ENCODE measurements around the gene MAP1LC3A.
"Not testable (repeated sequence)": the region's sequence is repeated elsewhere in the genome, so short reads cannot be mapped to it uniquely, and the experiment has no call there.

Gene MAP1LC3A

DNA sequence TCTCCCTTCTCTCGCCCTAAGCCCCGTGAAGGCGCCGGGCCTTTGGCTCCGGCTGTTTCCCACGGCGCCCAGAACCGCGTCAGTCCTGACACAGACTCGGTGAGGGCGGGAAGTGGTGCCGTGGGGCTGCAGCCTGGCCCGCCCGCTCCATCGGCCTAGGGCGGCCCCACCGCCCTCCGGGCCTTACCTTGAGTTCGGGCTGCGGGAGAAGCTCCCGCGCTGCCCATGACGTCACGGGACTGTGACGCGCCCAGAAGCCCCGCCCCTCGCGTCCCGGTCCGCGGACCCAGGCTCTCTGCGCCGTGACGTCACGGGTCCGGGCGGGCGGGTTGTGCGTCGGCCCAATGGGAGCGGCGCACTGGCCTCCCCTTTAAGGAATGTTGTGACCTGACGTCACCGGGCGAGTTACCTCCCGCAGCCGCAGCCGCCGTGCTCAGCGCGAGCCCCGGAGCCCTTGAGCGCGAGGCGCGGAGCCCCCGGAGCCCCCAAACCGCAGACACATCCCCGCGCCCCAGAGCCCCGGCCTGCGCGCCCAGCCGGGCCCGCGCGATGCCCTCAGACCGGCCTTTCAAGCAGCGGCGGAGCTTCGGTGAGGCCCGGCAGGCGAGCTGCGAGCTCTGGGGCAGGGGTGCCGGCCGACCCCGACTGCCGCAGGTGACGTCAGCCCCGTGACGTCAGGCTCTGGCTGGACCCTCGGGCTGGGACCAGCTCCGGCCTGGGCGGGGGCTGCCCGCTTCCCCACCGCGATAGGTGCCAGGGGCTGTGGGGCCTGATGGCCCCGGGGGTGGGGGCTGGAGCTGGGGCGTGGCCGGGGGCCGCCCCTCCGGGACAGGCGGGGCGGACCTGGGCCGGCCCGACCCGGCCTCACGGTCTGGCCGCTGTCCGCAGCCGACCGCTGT is at the start of gene MAP1LC3A:
MAP1LC3A (plus strand) TSS at position 399 of the 899 bp plus-strand sequence; CDS start at position 550, 151 bp downstream.
- peak; percentile 97 for DNase-seq

DNA sequence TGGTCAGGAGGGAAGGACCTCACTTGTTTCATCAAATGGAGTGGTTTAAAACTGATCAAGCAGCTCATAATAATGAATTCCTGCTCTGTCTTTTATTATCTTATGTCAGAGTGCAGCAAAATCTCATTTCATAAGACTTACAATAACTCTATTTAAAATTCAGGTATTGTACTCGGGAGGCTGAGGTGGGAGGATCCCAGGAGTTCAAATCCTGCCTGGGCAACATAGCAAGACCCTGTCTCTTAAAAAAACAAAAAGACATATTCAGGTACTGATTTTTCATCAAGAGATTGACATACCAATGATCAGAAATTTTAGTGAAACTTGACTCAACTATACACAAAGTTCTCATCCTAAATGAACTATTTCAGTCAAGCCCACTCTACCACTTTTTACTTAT is 47.9 kb upstream of the MAP1LC3A start:
- no peak for DNase-seq

DNA sequence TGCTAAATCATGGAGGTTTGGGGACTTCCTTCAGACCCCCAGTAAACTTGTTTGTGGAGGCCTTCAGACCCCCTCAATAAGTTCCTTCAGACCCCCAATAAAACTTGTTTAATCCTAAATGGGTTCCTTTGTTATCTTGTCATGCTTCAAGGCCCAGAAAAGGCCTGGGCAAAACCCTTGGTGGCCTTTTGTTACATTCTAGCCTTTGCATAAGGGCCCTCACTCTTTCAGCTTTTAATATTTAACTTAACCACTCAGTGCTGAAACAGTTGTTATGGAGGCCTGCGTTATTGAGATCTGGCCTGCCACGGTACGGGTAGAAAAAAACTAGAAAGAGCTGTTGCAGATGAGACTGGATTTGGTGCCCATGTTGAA is 46.6 kb upstream of the MAP1LC3A start:
- DNase-seq, result no peak

DNA sequence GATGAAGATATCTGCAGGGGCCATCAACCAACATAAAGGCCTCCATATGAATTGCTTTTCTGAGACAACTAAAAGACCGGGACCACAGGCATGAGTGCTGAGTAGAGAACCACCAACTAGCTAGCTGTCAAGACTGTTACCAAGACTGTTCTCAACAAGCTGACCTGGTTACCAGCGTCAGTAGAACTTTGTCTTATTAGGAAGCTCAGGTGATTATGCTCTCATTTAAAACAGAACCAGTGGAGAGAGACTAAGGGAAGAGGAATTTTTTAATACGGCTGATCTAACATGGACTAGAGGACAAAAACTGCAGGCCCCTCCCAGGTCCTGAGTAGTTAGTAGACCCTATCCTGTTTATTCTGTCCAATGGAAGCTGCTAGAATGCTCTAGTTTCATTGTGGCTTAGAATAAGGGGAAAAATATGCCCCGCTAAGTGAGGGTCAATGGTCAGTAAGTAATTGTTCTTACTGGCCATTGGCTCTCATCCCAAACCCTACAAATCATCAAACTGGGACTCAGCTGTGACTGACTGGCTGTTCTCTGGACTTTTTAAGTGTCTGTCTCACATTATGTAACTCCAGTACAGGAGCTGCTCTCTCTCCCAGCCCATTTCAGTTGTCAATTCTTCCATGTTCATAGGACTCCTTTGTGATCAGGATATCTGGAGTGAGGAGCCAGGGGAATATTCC is 46.1 kb upstream of the MAP1LC3A start:
- DNase-seq, result no peak

DNA sequence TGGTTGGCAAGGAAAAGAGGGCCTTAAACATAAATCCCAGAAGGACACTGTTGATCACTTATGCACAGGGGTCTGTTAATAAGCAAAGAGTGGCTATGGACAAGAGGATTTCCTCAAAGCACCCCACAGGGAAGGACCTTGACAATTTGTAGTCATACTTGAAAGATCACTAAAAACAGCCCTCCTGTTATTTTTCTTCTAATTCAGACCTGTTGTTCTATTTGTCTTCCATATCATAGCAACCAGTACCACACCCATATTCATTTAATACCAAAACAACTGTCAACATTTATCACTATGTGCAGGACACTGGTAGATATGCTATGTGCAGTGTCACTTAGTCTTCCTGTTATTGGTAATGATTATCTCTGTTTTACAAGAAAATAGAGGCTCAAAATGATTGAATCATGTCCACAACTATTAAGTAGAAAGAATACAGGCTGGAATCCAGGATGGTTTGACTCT is 45.5 kb upstream of the MAP1LC3A start:
- peak; percentile 9 for DNase-seq

DNA sequence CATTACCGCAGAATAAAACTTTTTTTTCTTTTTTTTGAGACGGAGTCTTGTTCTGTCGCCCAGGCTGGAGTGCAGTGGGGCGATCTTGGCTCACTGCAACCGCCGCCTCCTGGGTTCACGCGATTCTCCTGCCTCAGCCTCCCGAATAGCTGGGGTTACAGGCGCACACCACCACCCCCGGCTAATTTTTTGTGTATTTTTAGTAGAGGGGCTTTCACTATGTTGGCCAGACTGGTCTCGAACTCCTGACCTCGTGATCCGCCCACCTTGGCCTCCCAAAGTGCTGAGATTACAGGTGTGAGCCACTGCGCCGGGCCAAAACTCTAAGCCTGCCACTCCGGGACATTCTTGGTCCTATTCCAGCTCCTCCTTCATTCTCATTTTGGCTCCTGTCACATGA is 44.5 kb upstream of the MAP1LC3A start:
- DNase-seq, result not testable (repeated sequence)

DNA sequence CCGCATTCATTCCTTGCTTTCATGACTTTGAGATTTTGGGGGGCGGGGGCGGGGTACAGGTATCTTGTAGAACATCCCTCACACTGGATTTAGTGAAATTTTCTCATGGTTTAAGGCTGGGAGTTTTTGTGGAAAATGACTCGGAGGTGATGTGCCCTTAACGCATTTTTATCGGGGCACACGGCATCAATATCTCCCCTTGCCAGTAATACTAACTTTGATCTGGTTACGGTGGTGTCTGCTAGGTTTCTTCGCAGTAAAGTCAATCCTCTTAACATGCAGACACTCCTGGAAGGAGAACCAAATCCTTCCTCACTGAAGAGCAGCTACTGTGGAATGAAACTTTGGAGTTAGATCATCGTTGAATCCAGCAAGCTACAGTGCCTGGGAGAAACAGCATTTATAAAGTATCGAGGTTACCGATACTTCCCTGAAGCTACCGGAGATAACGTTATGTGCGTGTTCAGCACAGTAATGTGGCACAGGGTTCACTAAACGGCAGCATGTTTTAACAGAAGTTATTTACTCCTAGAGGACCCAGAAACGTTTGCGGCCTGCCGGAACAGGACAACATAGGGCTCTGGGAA is 43.5 kb upstream of the MAP1LC3A start:
- DNase-seq, result peak; percentile 8

DNA sequence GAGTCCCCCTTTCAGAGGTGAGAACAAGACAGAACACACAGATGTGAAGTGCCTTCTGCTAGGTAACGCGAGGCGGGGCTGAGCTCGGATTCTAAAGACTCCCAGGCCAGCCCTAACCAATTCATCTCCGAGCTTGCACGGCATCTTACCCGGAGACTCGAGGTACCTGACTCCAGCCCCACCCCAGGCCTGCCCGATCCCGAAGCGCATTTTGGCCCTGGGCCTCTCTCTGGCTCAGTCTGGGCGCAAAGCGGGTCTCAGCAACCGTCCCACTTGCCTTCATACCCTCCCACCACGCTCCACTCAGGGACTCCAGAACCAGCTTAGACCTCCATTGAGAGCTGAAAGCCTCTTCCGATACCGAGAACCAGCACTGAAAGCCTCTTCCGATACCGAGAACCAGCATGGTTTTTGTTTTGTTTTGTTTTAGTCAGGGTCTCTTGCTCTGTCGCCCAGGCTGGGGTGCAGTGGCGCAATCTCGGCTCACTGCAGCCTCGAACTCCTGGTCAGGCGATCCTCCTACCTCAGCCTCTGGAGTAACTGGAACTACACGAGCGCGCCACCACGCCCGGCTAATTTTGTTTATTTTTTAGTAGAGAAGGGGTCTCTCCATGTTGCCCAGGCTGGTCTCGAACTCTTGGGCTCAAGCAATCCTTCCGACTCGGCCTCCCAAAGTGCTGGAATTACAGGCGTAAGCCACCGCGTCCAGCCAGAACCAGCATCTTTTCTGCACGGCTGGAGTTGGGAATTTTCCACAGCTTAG is 42.9 kb upstream of the MAP1LC3A start:
- DNase-seq, result peak; percentile 77

DNA sequence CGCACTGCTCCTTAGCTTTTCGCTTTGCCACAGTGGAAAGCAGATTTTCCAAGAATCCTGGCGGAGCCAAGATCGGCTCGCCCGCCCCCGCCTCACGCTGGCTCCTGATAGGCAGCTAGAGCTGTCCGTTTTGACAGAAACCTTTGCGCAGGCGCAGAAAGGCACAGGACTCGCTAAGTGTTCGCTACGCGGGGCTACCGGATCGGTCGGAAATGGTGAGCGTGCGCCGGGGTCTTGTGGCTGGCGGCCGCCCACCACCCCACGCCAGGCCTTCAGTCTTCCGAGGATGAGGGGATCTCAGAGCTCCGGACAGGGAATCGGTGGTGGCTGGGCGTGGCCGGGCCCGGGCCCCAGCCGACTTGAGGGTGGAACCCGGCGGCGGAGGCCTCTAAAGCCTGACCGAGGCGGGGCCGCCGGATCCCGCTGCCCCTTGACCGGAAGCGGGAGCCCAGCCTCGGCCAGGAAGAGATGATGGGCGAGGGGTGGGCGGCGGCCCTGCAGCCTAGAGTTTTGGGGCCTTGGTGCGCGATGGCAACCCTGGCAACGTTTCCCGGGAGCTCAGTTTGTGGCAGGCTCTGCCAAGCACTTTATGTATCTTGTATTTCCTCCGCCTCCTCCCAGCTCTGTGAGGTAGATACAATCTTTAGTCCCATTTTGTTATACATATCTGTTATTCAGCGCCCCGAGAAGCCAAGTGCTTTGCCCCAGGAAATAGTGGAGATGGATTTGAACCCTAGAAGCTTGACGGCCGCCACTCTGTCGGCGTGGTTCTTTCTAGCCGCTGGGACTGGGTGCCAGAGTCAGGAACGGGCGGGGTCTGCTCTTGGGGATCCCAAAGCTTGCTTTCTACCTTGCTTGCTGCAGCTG is 42.0 kb upstream of the MAP1LC3A start, which contains the start of gene DYNLRB1:
DYNLRB1 (plus strand) TSS at position 176 of the 867 bp plus-strand sequence; CDS start at position 213, 37 bp downstream.
- peak; percentile 94 for DNase-seq

DNA sequence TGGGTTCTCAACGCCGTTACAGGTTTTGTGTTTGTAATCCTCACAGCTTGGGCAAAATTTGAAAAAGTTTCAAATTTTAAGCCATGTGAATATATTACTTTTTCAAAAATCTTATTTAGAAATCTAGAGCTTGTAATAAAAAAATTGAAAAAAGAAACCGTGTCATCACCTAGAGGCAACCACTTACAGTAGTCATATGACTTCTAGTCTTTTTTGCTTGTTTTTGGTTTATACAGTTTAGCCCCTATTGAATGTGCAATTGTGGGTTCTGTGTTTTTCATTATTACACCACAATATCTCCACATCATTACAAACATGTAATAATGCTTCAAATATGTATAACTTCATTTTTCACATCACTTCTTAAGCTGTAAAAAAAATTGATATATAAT is 41.4 kb upstream of the MAP1LC3A start:
- no peak for DNase-seq

DNA sequence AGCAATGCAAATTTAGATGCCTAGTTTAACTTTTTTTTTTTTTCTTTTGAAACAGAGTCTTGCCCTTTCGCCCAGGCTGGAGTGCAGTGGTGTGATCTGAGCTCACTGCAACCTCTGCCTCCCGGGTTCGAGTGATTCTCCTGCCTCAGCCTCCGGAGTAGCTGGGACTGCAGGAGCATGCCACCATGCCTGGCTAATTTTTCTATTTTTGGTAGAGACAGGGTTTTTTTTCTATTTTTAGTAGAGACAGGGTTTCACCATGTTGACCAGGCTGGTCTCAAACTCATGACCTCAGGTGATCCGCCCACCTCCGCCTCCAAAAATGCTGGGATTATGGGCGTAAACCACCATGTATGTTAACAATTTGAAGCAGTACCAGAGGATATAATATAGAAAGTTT is 39.7 kb upstream of the MAP1LC3A start:
- not testable (repeated sequence) for DNase-seq

DNA sequence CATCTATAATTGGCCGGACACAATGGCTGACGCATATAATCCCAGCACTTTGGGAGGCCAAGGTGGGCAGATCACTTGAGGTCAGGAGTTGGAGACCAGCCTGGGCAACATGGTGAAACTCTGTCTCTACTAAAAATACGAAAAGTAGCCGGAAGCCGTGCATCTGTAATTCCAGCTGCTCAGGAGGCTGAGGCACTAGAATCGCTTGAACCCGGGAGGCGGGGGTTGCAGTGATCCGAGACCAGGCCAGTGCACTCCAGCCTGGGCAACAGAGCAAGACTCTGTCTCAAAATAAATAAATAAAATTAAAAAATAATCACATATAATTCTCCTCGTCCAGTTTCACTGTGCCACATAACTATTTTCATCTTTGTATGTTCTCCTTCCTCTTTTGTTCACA is 38.7 kb upstream of the MAP1LC3A start:
- DNase-seq, result not testable (repeated sequence)

DNA sequence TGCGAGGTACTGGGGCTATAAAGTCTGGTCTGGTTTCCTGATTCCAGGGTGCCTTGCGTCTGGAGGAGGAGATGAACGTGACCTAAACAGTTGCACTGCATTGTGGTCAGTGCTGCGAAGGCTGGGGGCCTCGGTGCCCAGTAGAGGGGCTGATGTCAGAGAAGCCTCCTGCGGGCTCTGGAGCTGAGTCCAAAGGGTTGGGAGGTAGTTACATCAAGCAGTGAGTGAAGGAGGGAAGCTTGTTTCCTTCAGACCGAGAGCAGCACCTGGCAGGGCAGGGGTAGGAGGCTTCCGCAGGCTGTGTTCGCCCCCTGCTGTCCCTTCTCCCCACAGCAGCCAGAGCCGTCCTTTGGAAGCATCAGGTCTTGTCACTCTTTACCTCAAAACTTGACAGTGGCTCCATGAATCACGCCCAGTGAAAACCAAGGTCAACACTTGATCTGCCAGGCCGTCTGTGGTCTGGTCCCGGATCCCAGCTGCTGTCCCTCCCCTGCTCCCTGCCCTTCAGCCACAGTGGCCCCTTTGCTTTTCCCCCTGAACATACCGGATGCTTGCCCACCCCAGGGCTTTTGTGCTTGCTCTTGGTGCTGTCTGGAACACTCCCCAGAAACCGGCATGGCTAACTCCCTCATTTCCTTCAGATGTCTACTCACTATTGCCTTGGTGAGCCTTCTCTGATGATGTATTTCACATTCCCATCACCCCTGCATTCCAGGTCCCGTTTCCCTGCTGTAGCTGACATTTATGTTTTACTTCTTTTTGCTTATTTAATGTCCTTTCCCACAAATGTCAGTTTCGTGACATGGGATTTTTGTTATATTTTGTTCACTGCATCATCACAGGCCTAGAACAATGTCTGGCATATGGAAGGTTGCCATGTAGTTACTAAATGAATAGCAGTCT is 35.3 kb upstream of the MAP1LC3A start:
- peak; percentile 55 for DNase-seq

DNA sequence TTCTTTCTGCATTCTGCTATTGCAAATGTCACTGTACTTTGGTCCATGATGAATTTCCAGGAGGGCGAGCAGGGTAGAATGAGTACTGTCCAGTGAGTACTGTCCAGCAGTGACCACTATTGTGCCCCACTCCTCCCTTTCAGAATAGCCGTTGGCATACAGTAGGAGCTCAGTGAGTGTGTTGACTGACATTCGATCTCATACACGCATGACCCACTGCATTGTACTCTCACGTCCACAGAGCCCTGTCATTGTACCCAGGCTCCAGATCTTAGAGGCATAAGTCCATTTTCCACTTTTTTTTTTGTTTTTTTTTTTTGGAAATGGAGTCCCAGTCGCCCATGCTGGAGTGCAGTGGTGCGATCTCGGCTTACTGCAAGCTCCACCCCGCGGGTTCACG is 34.1 kb upstream of the MAP1LC3A start:
- DNase-seq, result no peak

DNA sequence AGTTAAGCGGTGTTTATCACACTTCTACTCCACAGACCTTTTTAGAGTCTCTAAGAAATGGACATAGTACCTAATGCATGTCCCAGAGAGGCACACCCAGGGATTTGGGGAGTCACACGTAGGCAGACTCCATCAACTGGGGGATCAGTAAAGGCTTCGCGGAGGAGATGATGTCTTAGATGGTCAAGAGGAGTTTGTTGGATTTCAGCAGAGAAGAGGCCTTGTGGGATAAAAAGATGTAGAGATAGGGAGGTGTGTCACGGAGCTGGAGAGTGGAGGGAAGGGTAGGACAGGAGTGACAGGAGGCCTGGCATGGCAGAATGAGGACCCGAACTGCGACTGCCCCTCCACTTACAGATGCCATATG is 33.2 kb upstream of the MAP1LC3A start:
- no peak for DNase-seq

DNA sequence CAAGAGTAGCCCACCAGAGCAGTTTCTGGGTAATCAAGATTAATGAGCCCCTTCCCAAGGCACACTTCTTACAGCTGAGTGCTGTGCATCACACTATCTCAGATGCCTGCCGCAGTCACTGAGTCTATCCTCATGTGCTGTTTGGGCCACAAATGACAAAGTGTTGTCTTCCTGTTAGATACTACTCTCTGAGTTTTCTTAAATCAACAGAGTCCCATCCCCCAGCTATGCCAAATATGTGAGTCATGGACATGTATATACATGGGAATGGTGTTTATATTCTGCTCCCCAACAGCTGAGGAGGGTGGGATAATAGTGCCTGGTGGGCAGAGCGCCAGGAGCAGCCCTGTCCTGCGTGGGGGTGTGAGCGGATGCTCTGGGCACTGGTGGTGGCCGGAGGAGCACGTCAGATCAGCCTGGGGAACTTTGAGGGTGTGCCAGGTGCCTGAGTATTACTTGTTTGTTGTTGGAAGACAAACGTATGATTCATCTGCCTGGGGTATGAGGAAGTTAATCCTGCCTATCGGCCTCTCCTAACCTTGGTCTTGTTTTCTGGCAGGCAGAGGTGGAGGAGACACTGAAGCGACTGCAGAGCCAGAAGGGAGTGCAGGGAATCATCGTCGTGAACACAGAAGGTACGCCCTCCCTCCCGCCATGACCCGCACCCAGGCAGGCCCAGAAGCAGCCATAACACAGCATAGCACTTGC is 32.7 kb upstream of the MAP1LC3A start:
- DNase-seq, result no peak

DNA sequence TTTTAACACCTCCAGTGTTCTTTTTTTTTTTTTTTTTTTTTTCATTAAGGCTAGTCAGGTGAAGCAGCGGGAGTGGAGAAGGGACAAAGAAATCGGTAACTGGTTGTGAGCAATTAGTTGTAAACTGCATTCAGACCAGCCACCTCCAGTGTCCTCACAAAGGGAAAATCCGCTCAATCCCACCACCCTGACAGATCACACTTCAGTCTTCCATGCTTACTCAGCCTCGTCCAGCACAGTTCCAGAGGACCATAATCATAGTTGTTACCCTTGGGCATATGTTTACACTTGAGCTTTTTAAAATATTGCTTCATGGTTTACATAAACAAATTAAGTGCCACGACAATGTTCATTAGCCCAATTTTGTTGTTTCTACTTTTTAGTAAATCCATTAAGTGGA is 32.1 kb upstream of the MAP1LC3A start:
- DNase-seq, result no peak

DNA sequence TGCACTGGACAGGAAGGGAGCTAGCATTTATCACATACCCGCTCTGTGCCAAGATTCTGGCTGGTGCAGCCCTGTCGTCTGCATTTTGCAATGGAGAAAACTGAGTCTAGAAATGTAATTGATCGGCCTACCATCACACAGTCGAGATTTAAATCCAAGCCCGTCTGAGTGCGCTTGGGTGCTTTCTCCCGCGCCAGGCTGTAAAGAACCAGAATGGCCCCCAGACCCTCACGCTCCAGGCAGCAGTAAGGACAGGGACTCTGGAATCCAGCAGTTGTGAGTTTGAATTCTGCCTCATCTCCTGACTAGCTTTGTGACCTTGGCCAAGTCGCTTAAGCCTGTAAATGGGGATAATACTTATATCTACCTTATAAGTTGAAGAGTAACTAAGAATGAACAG is 31.5 kb upstream of the MAP1LC3A start:
- no peak for DNase-seq

DNA sequence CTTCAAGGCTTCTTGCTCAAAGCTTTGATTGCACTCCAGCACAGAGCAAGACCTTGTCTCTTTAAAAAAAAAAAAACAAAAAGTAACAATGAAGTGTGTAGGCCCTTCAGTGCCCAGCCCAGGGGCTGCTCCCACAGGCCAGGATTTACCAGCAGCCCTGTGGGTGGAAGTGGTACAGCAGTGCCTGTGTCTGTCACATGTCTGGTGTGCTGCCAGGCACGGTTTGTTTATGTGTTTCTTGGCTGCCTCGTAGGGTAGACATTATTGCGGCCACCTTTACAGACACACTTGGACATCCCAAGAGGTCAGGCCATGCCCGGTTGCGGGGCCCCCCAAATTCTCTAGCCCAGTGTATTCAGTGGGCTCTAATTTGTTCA is 29.6 kb upstream of the MAP1LC3A start:
- no peak for DNase-seq

DNA sequence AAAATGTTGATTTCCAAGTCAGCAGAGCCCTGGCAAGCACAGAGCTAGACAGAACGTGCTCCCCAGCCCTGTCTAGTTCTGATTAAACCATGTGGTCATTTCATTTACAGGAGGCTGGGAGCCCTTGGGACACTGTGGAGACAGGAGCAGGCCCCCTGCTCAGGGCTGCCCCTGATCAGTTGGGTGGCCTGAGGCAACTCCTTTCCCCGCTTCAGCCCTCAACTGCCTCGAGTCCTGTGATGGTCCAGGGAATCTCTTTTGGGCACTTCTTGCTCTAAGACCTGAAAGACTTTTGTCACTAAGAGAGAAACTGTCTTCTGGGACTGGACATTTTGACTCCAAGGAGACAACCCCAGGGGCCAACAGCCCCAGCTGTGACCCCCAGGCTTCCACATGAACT is 28.8 kb upstream of the MAP1LC3A start:
- no peak for DNase-seq

Data from CD4-positive, alpha-beta T cell treated with Interleukin-12 subunit alpha and Interleukin-12 subunit beta, for 1 hour (primary cell).